Measurements from ENCODE around the gene VWA1.
"Not testable (repeated sequence)": the region's sequence is repeated elsewhere in the genome, so short reads cannot be mapped to it uniquely, and the experiment has no call there.

DNA sequence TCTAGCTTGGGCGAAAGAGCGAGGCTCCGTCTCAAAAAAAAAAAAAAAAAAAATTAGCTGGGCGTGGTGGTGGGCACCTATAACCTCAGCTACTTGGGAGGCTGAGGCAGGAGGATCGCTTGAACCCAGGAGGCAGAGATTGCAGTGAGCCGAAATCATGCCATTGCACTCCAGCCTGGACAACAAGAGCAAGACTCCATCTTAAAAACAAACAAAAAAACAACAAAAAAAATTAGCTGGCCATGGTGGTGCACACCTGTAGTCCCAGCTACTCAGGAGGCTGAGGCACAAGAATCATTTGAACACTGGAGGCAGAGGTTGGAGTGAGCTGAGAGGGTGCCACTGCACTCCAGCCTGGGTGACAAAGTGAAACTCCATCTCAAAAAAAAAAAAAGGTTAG, 6.5 kb upstream of the VWA1 start:
- not testable (repeated sequence) for TF ChIP-seq CTCF (optimal IDR thresholded peaks at IDR 0.05 in 1 of 3, IDR thresholded peaks at IDR 0.05 in 1 of 3, conservative IDR thresholded peaks at IDR 0.05 in 1 of 3; ENCODE audit: extremely low read depth in 1 of 3, insufficient read depth in 2 of 3, low read length in 3 of 3); EZH2 (IDR thresholded peaks at IDR 0.05; ENCODE audit: low read length)
